K562 (cell line): ENCODE data around the gene DHPS. TPM values are rescaled to one million over a fixed set of nuclear protein-coding genes. Genes with fewer than 3 reads are reported as not detected.

Source experiments
- BMI1 ChIP-seq: fragments of 150-350 bp; IDR thresholded peaks from 2 replicates; pipeline ENCODE4 v1.6.1; 2014; ENCODE audit warnings: low read length
- CREBBP ChIP-seq: IDR thresholded peaks from one replicate; pipeline ENCODE4 v1.6.1; 2012; ENCODE audit warnings: low read depth, mild to moderate bottlenecking, control low read depth, inconsistent platforms, low read length
- ELF1 ChIP-seq: fragments of 200-800 bp; sonication (Bioruptor generic); IDR thresholded peaks from 2 replicates; pipeline ENCODE4 v1.6.1; 2016; ENCODE audit warnings: missing genetic modification characterization, missing compliant biosample characterization
- ETV6 ChIP-seq, 3 experiments: fragments of 150-350 bp in 1 of 3; sonication (generic) in 1 of 3; formaldehyde crosslinking in 1 of 3; IDR thresholded peaks; 2 replicates each; pipeline versions ENCODE4 v1.6.1 to v1.8.0; 2014 to 2022; ENCODE audit warnings: borderline replicate concordance in 2 of 3, low read depth in 2 of 3, antibody characterized with exemption in 1 of 3, low read length in 1 of 3, mild to moderate bottlenecking in 1 of 3, missing genetic modification reagents in 1 of 3
- MAFG ChIP-seq: fragments of 450-650 bp; conservative IDR thresholded peaks from 2 replicates; pipeline ENCODE4 v1.6.1; 2016; ENCODE audit warnings: missing genetic modification characterization, missing compliant biosample characterization
- MAFK ChIP-seq: IDR thresholded peaks from 2 replicates; pipeline ENCODE4 v1.6.1; 2011; ENCODE audit warnings: low read length, improper control_type of control experiment
- PML ChIP-seq: IDR thresholded peaks from 2 replicates; pipeline ENCODE4 v1.6.1; 2012; ENCODE audit warnings: low read length, inconsistent platforms
- POU5F1 ChIP-seq: fragments of 150-350 bp; IDR thresholded peaks from 2 replicates; pipeline ENCODE4 v1.6.1; 2014; ENCODE audit warnings: borderline replicate concordance, low read length, low read depth, mild to moderate bottlenecking; ENCODE audit not compliant: partially characterized antibody
- RB1 ChIP-seq: fragments of 450-650 bp; IDR thresholded peaks from 2 replicates; pipeline ENCODE4 v1.6.1; 2017; ENCODE audit warnings: low read depth, mild to moderate bottlenecking
- ZNF668 ChIP-seq: fragments of 250-450 bp; sonication (Bioruptor Pico); IDR thresholded peaks from 2 replicates; pipeline ENCODE4 v1.8.0; 2022; ENCODE audit warnings: mild to moderate bottlenecking, inconsistent platforms
- polyA plus RNA-seq, 8 experiments: library from polyadenylated mRNA; depleted of rRNA in 4 of 8; stranded (reverse) in 5 of 8; unstranded in 3 of 8; fragments of >200 nt; fragmentation: Nextera tagmentation in 2 of 8; fragmentation: Illumina TruSeq in 1 of 8; extraction: Ambion mirVana in 2 of 8; extraction: Trizol in 1 of 8; gene quantifications; 2 replicates each; pipeline versions ENCODE4 v1.2.1 to v1.2.3, GENCODE V29; 2011 to 2014; ENCODE audit warnings: inconsistent platforms in 1 of 8, missing spikeins in 1 of 8
- total RNA-seq, 7 experiments: library from RNA; depleted of rRNA in 6 of 7; stranded (reverse); fragments of >200 nt in 6 of 7; fragmentation: Illumina TruSeq in 2 of 7; extraction: Trizol in 2 of 7; gene quantifications; 2 replicates each; pipeline versions ENCODE4 v1.2.1 to v1.2.3, GENCODE V29; 2011 to 2021; ENCODE audit warnings: low replicate concordance in 1 of 7
- TF ChIP-seq, protein P1 (sequence below): fragments of 450-650 bp; IDR thresholded peaks from 2 replicates; pipeline ENCODE4 v1.6.1; 2014; ENCODE audit warnings: low read depth, mild to moderate bottlenecking, moderate library complexity, borderline replicate concordance
- TF ChIP-seq, protein P2 (sequence below), 2 experiments: fragments of 150-350 bp in 1 of 2; IDR thresholded peaks; 2 replicates each; pipeline ENCODE4 v1.6.1; 2012 to 2016; ENCODE audit warnings: low read depth in 2 of 2, low read length in 2 of 2, mild to moderate bottlenecking in 1 of 2, moderate library complexity in 1 of 2

The DHPS gene
- total and polyA plus RNA-seq, 9 of the 15 experiments (the other 6 are each of a cell fraction or from before 2014, with no cell fraction given): 47.1 to 110 (median 79.9) TPM

DNA sequence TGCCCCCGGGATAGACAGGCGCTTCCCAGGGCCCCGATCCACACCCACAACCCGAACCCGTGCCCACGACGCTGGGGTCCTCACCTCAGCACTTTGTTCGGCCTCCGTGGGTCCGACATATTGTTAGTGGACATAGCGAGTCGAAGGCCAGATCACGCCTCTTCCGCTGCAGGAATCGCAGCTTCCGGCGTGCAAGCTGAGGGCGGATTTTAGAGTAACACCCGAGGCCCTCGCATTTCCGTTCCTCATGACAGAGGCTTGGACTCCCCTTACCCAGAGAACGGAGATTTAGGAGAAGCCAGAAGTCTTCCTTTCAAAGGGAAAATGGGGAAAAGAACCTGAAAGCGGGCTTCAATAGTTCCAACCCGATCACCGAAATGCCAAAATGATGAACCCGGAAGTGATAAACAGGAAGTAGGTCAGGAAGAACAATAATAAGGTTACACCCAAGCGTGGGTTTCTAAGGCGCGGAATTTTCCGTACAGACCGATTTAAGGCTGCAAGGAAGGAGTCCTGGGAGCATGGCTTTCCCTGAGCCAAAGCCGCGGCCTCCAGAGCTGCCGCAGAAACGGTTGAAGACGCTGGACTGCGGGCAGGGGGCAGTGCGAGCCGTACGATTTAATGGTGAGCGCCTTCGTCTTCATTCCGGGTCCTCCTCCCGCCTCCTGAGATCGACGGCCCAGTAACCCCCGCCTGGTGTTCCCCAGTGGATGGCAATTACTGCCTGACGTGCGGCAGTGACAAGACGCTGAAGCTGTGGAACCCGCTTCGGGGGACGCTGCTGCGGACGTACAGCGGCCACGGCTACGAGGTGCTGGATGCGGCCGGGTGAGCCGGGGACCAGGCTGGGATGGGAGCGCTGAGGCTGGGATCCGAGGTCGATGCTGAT is 12.2 kb downstream of the DHPS start (continued):
- TF ChIP-seq, protein P1, sequence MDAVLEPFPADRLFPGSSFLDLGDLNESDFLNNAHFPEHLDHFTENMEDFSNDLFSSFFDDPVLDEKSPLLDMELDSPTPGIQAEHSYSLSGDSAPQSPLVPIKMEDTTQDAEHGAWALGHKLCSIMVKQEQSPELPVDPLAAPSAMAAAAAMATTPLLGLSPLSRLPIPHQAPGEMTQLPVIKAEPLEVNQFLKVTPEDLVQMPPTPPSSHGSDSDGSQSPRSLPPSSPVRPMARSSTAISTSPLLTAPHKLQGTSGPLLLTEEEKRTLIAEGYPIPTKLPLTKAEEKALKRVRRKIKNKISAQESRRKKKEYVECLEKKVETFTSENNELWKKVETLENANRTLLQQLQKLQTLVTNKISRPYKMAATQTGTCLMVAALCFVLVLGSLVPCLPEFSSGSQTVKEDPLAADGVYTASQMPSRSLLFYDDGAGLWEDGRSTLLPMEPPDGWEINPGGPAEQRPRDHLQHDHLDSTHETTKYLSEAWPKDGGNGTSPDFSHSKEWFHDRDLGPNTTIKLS: 0 out of 2 replicates have a peak, but pooled peaks have one; percentile 39
- TF ChIP-seq ETV6 (IDR thresholded peaks at IDR 0.05; ENCODE audit: borderline replicate concordance in 1 of 2, low read depth in 2 of 2, low read length in 1 of 2) (no peak), ETV6 (CRISPR knock-in tag; IDR thresholded peaks at IDR 0.05; ENCODE audit: borderline replicate concordance) (no peak), CREBBP (no peak), RB1 (peak; percentile 50), MAFG (tag) (no peak), MAFK (peak; percentile 9; the same call in 1 of the 2 replicates), PML (peak; percentile 11; the same call in 1 of the 2 replicates), ELF1 (tag) (peak; percentile 99), ZNF668 (CRISPR knock-in tag) (no peak), BMI1 (no peak), POU5F1 (no peak)
- TF ChIP-seq, protein P2, sequence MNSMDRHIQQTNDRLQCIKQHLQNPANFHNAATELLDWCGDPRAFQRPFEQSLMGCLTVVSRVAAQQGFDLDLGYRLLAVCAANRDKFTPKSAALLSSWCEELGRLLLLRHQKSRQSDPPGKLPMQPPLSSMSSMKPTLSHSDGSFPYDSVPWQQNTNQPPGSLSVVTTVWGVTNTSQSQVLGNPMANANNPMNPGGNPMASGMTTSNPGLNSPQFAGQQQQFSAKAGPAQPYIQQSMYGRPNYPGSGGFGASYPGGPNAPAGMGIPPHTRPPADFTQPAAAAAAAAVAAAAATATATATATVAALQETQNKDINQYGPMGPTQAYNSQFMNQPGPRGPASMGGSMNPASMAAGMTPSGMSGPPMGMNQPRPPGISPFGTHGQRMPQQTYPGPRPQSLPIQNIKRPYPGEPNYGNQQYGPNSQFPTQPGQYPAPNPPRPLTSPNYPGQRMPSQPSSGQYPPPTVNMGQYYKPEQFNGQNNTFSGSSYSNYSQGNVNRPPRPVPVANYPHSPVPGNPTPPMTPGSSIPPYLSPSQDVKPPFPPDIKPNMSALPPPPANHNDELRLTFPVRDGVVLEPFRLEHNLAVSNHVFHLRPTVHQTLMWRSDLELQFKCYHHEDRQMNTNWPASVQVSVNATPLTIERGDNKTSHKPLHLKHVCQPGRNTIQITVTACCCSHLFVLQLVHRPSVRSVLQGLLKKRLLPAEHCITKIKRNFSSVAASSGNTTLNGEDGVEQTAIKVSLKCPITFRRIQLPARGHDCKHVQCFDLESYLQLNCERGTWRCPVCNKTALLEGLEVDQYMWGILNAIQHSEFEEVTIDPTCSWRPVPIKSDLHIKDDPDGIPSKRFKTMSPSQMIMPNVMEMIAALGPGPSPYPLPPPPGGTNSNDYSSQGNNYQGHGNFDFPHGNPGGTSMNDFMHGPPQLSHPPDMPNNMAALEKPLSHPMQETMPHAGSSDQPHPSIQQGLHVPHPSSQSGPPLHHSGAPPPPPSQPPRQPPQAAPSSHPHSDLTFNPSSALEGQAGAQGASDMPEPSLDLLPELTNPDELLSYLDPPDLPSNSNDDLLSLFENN (IDR thresholded peaks at IDR 0.05; ENCODE audit: low read depth in 2 of 2, low read length in 2 of 2): peak in 1 of 2 experiments; percentile 61; a peak in 1 of 4 replicates
